G401.6 (cell line): Measurements from ENCODE around the gene GSTT2.
"Not testable (repeated sequence)": the region's sequence is repeated elsewhere in the genome, so short reads cannot be mapped to it uniquely, and the experiment has no call there.

Experiments
- FAIRE-seq: peaks from 2 replicates; lab custom pipeline; 2012; peaks lifted over from hg19 to GRCh38; lab: Jason Lieb, UNC

GSTT2 gene

DNA sequence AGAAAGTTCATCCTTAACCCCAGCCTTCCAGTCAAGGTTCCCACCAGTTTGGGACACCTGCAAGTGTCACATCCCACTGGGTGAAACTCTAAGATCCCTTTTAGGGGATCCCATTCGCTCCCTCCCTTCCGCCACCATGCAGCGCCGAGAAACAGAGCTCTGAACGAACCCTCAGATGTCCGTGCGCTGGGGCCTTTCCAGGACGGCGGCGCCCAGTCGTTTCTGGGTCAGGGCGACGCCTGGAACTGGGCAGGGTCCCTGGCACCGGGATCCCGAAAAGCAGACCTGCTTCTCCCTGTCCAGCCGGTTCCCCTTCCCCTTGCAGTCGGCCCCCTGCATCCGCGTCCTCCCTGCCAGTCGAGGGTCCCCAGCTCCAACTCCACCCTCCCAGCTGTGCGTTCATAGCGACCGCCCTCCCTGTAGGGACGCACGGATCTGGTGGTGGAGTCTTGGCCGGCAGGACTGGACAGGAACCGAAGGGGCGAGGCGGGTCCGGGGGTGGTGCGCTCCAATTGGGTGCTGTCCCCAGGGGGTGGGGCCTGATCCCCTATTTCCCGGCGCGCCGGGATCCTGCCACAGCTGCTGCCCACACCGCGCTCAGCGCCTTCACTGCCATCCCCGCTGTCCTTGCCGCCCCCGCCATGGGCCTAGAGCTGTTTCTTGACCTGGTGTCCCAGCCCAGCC, at the start of gene GSTT2:
Gene GSTT2, plus strand, starts transcription at position 578 of the 684 bp plus-strand sequence.
- not testable (repeated sequence) for FAIRE-seq

DNA sequence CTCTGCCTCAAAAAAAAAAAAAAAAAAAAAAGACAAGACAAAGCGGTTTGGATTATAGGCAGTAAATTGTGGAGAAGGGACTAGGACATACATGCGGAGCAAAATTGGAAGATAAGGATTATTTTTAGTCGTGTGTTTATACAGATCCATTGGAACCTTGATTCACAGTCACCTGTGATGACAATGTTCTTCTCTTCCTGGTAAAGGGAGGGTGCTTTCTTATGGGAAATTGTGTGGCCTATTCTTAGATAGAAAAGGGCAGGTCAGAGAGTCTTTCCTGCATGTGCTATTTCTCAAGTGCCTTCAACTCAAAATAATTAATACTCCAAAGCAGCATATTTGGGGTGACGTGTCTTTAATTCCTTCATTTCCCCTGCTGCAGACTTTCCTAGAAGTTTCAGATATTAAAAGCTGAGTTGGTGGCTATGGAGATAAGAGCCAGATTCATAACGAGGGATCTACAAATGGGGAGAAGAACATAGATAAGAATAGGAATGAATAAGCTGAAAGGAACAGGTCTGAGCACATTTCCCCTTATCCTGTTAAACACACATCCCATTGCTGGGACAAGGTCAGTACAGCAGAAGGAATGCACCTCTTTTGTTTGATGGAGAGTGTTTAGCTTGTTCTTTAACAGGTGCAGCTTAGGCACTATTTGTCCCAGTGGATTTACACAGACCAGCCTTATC, 41.5 kb upstream of the GSTT2 start:
- no peak for FAIRE-seq

DNA sequence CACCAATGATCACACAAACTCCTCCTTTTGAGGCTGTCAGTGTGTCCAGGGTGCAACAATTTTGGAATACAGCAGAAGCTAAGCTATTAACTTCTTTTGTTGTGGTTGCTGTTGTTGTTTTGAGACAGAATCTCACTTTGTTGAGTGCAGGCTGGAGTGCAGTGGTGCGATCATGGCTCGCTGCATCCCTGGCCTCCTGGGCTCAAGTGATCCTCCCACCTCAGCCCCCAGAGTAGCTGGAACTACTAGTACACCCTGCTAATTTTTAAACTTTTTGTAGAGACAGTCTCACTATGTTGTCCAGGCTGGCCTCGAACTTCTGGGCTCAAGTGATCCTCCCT, 40.9 kb upstream of the GSTT2 start:
- no peak for FAIRE-seq

DNA sequence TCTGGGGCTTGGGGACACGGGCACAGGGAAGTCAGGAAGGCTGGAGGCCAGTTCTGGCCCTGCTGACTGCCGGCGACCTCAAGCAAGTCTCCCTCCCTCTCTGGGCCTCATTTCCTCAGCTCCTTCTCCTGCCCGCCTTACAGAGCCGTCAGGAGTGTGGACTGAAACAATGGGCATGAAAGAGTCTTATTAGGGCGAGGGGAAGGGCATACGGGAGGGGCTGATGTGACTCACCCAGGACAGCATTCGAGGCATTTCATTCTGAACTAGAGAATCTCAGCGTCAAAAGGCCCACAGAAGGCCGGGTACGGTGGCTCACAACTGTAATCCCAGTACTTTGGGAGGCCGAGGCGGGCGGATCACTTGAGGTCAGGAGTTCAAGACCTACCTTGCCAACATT, 39.8 kb upstream of the GSTT2 start:
- FAIRE-seq, result not testable (repeated sequence)

DNA sequence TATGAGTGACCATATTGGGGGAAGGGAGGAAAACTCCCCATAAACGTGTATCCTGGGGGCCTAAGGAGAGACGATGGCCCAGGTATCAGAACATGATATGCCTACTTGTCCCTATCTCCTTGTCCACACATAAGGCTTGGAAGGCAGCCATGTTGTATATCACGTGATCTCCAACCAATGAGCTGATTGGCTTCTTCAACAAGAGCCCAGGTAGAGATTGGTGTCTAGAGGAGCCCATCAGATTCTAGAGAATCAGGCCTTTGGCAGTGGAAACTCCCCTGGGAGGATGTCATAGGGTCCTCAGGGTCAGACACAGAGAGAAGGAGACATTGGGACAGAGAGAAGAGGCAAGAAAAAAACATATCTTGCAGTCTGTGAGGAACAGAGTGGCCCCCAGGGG, 32.5 kb upstream of the GSTT2 start:
- FAIRE-seq, result not testable (repeated sequence)

DNA sequence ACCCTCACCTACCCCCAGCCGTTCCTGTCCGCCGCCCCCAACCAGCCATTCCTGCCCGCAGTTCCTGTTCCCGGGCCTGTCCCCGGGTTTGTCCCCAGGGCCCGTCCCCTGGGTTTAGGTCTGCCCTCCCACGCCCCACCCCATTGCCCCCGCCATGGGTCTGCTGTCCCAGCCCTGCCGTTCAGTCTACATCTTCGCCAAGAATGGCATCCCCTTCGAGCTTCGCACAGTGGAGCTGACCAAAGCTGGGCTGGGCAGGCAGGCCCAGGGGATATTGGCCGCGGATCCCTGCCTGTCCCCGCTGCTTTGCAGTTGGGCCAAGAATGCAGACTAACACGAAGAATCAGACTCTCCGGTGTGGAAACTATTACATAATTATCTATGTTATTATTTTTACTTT, 30.2 kb upstream of the GSTT2 start:
- FAIRE-seq, result not testable (repeated sequence)

GRCh38 chr22:23951383-23951782, 28.6 kb upstream of the GSTT2 start:
- not testable (repeated sequence) for FAIRE-seq

- not testable (repeated sequence) for FAIRE-seq
Observed at GRCh38 chr22:23952794-23953405, 27.0 kb upstream of the GSTT2 start.

DNA sequence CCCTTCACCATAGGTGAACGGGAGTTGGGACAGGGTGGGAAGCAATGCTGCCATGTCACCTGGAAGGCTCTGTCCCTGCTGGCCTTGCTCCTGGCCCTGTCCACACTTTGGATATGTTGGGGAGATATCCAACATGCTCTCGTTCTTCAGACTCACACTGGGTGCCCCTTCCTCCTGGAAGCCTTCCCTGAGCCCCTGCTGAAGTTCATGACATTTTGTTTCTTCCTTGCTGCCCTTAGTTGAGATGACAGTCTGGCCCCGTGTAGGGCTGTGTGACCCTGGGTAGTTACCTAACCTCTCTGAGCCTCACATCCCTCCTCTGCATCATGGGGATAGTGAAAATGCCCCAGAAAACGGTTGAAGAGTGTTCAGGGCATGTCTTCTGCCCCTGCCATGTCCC, 26.4 kb upstream of the GSTT2 start:
- FAIRE-seq, result not testable (repeated sequence)

DNA sequence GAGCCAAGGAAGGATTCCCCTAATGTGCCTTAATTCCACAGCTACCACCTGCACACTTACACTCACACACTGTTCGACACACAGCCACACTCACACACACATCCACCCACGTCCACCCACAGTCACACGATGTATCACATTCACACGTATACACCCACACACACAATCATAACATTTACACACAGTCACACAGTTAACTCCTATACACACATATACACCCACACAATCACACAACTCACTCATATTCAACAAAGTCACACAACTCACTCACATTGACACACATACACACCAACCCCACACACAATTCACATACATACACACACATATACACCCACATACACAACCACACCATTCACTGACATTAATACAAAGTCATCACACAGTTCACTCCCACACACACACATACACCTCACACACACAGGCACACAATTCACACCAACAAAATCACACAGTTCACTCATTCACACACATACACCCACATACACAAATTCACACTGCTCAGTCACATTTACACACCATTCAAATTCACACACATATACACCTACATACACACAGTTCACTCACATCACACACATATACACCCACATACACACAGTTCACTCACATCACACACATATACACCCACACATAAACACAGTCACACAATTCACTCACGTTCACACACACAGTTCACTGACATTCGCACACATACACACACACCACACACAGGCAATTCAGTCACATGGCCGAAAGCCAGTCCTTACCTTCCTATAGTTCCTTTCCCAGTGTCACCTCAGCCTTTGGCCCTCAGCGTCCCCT, 25.5 kb upstream of the GSTT2 start:
- FAIRE-seq, result not testable (repeated sequence)

DNA sequence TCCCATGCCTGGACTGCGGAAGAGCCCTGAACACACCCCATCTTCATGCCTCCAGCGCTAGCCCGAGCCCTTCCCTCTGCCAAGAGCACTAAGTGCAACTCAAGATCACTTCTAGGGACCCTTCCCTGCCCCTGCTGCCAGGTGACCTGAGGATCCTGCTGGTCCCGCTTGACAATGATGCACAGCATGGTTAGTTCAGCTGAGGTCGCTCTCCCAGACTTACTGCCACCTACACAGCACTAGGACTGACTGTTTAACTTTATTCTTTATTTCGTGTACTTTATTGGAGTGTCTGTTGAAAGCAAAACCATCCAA, 25.0 kb upstream of the GSTT2 start:
- FAIRE-seq, result not testable (repeated sequence)

DNA sequence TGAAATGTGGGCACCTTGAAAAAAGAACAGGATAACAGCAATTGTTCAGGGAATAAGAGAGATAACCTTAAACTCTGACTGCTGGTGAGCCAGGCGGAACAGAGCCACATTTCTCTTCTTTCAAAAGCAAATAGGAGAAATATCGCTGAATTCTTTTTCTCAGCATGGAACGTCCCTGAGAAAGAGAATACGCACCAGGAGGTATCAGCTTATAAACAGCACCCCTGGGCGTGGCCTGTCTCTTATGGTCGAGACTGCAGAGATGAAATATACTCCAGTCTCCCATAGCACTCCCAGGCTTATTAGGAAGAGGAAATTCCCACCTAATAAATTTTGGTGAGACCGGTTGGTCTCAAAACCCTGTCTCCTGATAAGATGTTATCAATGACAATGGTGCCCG, 24.0 kb upstream of the GSTT2 start:
- FAIRE-seq, result not testable (repeated sequence)

DNA sequence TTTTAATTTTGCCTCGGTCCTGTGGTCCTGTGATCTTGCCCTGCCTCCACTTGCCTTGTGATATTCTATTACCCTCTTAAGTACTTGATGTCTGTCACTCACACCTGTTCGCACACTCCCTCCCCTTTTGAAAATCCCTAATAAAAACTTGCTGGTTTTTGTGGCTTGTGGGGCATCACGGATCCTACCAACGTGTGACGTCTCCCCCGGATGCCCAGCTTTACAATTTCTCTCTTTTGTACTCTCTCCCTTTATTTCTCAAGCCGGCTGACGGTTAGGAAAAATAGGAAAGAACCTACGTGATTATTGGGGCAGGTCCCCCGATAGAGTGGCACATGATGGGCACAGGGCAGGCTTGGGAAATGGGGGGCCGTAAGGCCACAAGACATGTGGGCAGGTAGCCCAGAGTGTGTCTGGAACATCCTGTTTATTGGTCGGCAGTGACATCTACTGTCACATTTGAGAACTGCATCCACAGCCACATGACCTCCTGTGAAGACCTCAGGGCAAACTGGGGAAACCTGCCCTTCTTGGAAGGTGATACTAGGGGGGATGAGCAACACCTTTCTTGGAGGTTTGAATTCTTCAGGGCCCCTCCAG, 23.5 kb upstream of the GSTT2 start:
- FAIRE-seq, result not testable (repeated sequence)

- FAIRE-seq, result not testable (repeated sequence)
Observed at GRCh38 chr22:23961084-23961771, 18.7 kb upstream of the GSTT2 start, which contains the start of gene GSTT2B. TSS of gene GSTT2B (minus strand) at chr22:23961195. CDS start at chr22:23961131, 64 bp downstream.

GRCh38 chr22:23966094-23966493, 13.8 kb upstream of the GSTT2 start:
- not testable (repeated sequence) for FAIRE-seq

DNA sequence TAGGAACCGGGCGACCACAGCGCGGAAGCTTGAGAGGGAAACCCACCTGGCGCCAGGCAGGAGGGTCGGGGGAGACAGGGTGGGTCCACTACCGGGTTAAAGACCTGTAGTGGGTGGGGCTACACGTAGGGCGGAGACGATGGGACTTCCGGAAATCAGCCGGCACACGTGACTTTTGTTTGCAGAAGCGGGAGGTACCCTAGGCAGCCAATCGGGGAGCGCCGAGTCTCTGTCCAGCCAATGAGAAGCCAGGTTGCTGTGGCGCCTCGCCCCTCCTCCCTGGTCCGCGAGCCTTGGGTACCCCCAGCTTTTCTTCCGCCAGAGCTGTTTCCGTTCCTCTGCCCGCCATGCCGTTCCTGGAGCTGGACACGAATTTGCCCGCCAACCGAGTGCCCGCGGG, 13.4 kb upstream of the GSTT2 start, which contains the start of gene DDTL:
Gene DDTL, plus strand, starts transcription at position 321 of the 400 bp plus-strand sequence. Its CDS starts 27 bp downstream, at position 348.
- FAIRE-seq, result not testable (repeated sequence)

DNA sequence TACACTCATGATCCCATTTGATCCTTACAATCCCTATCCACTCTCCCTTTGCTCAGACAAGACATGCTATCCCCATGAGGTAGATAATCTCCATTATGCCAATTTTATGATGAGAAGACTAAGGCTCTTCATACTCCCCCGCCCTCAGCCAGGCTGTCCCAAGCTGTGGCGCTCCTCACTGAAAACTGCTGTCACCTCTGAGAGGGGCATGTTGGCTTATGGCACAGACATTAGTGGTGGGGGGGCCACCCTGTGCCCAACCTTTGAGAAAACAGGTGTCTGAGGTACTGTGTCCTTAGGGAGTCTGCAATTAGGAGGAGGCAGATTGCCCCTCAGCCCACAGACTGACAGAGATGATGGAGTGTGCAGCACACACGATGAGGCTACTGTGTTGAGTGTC, 10.9 kb upstream of the GSTT2 start:
- FAIRE-seq, result no peak

GRCh38 chr22:23970201-23970641, 9.7 kb upstream of the GSTT2 start:
- no peak for FAIRE-seq

GRCh38 chr22:23970816-23971486, 9.0 kb upstream of the GSTT2 start:
- no peak for FAIRE-seq

DNA sequence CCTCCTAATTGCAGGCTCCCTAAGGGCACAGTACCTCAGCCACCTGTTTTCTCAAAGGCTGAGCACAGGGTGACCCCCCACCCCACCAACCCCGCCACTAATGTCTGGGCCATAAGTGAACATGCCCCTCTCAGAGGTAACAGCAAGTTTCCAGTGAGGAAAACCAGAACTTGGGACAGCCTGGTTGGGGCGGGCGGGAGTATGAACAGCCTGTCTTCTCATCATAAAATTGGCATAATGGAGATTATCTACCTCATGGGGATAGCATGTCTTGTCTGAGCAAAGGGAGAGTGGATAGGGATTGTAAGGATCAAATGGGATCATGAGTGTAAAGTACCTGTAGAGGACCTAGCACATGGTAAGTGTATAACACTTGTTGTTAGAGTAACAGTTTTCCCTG, 8.0 kb upstream of the GSTT2 start:
- FAIRE-seq, result not testable (repeated sequence)

DNA sequence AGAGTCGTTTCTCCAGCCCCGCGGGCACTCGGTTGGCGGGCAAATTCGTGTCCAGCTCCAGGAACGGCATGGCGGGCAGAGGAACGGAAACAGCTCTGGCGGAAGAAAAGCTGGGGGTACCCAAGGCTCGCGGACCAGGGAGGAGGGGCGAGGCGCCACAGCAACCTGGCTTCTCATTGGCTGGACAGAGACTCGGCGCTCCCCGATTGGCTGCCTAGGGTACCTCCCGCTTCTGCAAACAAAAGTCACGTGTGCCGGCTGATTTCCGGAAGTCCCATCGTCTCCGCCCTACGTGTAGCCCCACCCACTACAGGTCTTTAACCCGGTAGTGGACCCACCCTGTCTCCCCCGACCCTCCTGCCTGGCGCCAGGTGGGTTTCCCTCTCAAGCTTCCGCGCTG, 5.6 kb upstream of the GSTT2 start, which contains the start of gene DDT:
Gene DDT, minus strand, starts transcription at position 97 of the 400 bp plus-strand sequence. Its CDS starts 27 bp downstream, at position 70.
- FAIRE-seq, result not testable (repeated sequence)
